DMS153 (cell line): ENCODE data around the gene MARCHF3.
"Not testable (repeated sequence)": the region's sequence is repeated elsewhere in the genome, so short reads cannot be mapped to it uniquely, and the experiment has no call there.

Experiments used
- DNase-seq: peaks from one replicate; lab custom pipeline; 2025; lab: John Stamatoyannopoulos, UW

Gene MARCHF3

GRCh38 chr5:127030259-127031146, at the start of gene MARCHF3:
MARCHF3 (minus strand) TSS chr5:127030558; CDS start chr5:126918171, 112,387 bp downstream.
- peak; percentile 85 for DNase-seq

GRCh38 chr5:127079994-127080491, 49.7 kb upstream of the MARCHF3 start:
- no peak for DNase-seq

GRCh38 chr5:127077366-127077765, 47.0 kb upstream of the MARCHF3 start:
- DNase-seq: no peak

GRCh38 chr5:127076315-127077129, 46.2 kb upstream of the MARCHF3 start:
- no peak for DNase-seq

- no peak for DNase-seq
Observed at GRCh38 chr5:127074466-127074865, 44.1 kb upstream of the MARCHF3 start.

- DNase-seq: peak; percentile 17
Observed at GRCh38 chr5:127072861-127073846, 42.8 kb upstream of the MARCHF3 start, which contains the start of gene C5orf63. C5orf63 (minus strand) TSS chr5:127073502; CDS start chr5:127058995, 14,507 bp downstream.

GRCh38 chr5:127070243-127070642, 39.9 kb upstream of the MARCHF3 start:
- DNase-seq: no peak

GRCh38 chr5:127068493-127069214, 38.3 kb upstream of the MARCHF3 start:
- no peak for DNase-seq

- no peak for DNase-seq
Observed at GRCh38 chr5:127066721-127067120, 36.4 kb upstream of the MARCHF3 start.

- DNase-seq: no peak
Observed at GRCh38 chr5:127064253-127064840, 34.0 kb upstream of the MARCHF3 start.

GRCh38 chr5:127063257-127063913, 33.0 kb upstream of the MARCHF3 start:
- no peak for DNase-seq

GRCh38 chr5:127061956-127062355, 31.6 kb upstream of the MARCHF3 start:
- DNase-seq: no peak

GRCh38 chr5:127061537-127061936, 31.2 kb upstream of the MARCHF3 start:
- DNase-seq: no peak

- no peak for DNase-seq
Observed at GRCh38 chr5:127060470-127060985, 30.2 kb upstream of the MARCHF3 start.

- no peak for DNase-seq
Observed at GRCh38 chr5:127056896-127057295, 26.5 kb upstream of the MARCHF3 start.

GRCh38 chr5:127055880-127056653, 25.7 kb upstream of the MARCHF3 start:
- DNase-seq: no peak

- not testable (repeated sequence) for DNase-seq
Observed at GRCh38 chr5:127053551-127053950, 23.2 kb upstream of the MARCHF3 start.

GRCh38 chr5:127053049-127053448, 22.7 kb upstream of the MARCHF3 start:
- no peak for DNase-seq

GRCh38 chr5:127051591-127051990, 21.2 kb upstream of the MARCHF3 start:
- DNase-seq: no peak
